Bronchial epithelial cell (primary cell): ENCODE data around the gene BOLA3. TPM values are rescaled to one million over a fixed set of nuclear protein-coding genes. Genes with fewer than 3 reads are reported as not detected.
A peak's percentile ranks its signal among the peaks of the same experiment; 100 is the strongest.

Experiments used
- DNase-seq: peaks from one replicate; pipeline ENCODE4 v3.0.0-alpha.2; 2010; ENCODE audit warnings: low read depth
- FAIRE-seq: peaks from 2 replicates; lab custom pipeline; 2011; peaks lifted over from hg19 to GRCh38; lab: Jason Lieb, UNC
- H3K27me3 ChIP-seq: 2 replicates; pipeline ENCODE4 v1.5.1; 2011; ENCODE audit warnings: low read length; ENCODE audit not compliant: control insufficient read depth, insufficient read depth
- H3K36me3 ChIP-seq: 2 replicates; pipeline ENCODE4 v1.5.1; 2011; ENCODE audit warnings: low read length; ENCODE audit not compliant: control insufficient read depth, insufficient read depth
- H3K4me3 ChIP-seq: 2 replicates; pipeline ENCODE4 v1.5.1; 2011; ENCODE audit warnings: mild to moderate bottlenecking, low read depth, low read length, control low read depth
- total RNA-seq: library from RNA; depleted of rRNA; stranded (reverse); fragments of >200 nt; gene quantifications from 2 replicates; pipeline ENCODE4 v1.2.1, GENCODE V29; 2014
- TF ChIP-seq, protein P1 (sequence below): IDR thresholded peaks from 2 replicates; pipeline ENCODE4 v1.5.1; 2011; ENCODE audit warnings: mild to moderate bottlenecking, moderate library complexity, low read length, control low read depth, inconsistent platforms; ENCODE audit not compliant: insufficient read depth, severe bottlenecking

Gene BOLA3, protein sequence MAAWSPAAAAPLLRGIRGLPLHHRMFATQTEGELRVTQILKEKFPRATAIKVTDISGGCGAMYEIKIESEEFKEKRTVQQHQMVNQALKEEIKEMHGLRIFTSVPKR
- 31.1 and 52.7 TPM in 2 replicates for total RNA-seq

DNA sequence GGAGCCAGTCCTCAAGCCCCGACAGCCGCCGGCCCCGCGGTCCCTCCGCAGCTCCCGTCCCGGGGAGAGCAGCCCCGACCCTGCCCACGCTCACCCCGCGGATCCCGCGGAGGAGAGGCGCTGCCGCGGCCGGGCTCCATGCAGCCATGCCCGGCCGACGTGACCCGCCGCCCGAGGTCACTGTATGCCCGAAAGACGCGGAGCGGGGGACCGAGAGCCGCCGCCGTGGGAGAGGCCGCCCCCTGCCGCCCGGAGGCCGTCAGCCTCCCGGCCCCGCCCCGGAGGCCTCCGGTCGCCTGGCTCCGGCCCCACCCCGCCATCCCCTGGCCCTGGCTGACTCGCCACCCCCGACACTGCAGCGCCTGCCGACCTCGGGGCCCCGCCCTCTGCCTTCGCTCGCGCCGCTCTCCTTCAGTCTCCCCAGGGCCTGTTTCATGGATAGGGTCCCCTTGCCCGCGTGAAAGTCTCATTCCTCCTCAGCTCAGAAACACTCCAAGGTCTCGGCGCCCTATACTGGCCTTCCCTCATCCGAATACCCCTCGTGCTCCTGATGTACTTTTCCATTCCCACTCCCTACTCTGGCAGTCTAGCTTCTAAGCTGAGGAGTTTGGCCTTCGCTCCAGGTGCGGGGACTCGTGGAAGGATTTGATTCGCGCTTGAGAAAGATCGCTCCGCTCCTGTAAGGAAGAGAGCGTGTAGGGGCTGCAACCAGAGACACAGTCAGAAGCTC is at the start of gene BOLA3:
TSS of gene BOLA3 (minus strand) at position 186 of the 730 bp plus-strand sequence. CDS start at position 148, 38 bp downstream.
- no peaks in the 10 kb centered on the region for H3K27me3 ChIP-seq
- TF ChIP-seq, protein P1, sequence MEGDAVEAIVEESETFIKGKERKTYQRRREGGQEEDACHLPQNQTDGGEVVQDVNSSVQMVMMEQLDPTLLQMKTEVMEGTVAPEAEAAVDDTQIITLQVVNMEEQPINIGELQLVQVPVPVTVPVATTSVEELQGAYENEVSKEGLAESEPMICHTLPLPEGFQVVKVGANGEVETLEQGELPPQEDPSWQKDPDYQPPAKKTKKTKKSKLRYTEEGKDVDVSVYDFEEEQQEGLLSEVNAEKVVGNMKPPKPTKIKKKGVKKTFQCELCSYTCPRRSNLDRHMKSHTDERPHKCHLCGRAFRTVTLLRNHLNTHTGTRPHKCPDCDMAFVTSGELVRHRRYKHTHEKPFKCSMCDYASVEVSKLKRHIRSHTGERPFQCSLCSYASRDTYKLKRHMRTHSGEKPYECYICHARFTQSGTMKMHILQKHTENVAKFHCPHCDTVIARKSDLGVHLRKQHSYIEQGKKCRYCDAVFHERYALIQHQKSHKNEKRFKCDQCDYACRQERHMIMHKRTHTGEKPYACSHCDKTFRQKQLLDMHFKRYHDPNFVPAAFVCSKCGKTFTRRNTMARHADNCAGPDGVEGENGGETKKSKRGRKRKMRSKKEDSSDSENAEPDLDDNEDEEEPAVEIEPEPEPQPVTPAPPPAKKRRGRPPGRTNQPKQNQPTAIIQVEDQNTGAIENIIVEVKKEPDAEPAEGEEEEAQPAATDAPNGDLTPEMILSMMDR, result peak; percentile 63
- peak within 1 kb of the TSS; percentile 78 for H3K4me3 ChIP-seq
- DNase-seq (peak; percentile 53), FAIRE-seq (no peak)
- H3K36me3 ChIP-seq, result peaks cover 7% of the 10 kb centered on the region

DNA sequence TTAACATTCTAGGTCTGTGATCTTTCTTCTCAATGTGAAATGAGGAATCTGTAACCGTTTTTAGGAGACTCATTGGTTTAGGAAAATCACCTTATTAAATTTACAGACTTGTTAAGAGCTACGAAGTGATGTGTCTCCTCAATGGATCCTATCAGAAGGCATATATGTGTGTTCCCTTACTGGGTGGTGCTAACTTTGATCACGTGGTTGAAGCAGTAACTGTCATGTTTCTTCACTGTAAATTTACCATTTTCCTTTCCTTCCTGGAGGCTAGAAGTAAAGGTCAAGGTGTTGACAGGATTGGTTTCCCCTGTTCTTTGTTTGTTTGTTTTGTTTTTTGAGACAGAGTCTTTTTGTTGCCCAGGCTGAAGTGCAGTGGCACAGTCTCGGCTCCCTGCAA is 49.3 kb upstream of the BOLA3 start:
- Histone ChIP-seq H3K36me3 (no peaks in the 10 kb centered on the region), H3K27me3 (no peaks in the 10 kb centered on the region), H3K4me3 (no peak overlapping the region)
- TF ChIP-seq, protein P1, result no peak
- no peak for DNase-seq
- FAIRE-seq, result no peak

DNA sequence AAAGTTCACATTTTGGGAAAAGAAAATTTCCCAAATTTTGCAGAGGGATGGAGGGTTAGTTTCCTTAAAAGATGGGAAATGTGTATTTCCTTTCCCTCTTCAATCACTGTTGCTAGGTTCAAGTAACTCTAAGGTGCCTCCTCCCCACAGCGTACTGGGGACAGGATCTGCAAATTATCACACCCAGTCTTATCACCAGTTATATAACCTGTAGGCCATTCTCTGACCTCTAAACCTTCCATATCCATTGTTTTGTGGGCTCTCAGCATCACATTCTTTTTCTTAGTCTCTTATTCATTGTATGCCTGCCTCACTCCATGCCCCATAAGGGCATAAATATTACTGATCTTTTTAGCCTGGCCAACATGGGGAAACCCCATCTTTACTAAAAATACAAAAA is 47.1 kb upstream of the BOLA3 start:
- Histone ChIP-seq H3K4me3 (no peak overlapping the region), H3K27me3 (no peaks in the 10 kb centered on the region), H3K36me3 (no peaks in the 10 kb centered on the region)
- TF ChIP-seq, protein P1, result no peak
- DNase-seq (no peak), FAIRE-seq (no peak)

DNA sequence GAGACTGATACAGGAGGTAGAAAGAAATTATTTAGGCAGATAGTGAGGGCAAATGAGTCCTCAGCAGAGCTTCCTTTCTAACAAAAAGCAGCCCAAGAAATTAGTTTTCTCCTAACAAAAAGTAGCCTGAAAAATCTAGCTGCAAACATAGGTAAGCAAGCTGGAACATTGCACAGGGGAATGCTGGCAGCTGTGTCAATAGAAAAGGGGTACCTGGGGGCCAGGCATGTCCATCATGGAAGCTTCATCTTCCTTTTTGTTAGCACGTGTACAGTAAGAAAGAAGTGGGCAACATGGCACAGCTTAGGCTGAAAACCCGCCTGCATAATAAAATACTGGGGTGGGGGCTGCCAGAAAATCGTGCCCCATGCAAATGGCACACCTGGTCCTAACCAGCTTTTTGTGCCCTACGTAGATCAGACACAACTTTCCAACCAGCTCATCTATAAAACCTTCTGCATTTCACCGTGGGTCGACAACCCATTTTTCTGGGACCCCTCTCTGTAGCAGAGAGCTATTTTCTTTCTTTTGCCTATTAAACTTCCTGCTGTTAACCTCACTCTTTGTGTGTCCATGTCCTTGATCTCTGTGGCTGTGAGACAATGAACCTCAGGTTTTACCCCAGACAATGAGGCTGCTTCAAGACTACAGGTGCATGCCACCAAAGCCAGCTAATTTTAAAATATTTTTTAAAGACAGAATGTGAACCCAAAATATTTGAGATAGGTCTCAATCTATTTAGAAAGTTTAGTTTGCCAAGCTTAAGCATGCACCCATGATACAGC is 44.1 kb upstream of the BOLA3 start:
- TF ChIP-seq, protein P1, result no peak
- Histone ChIP-seq H3K4me3 (no peak overlapping the region), H3K36me3 (no peaks in the 10 kb centered on the region), H3K27me3 (no peaks in the 10 kb centered on the region)
- FAIRE-seq, result no peak
- DNase-seq, result no peak

DNA sequence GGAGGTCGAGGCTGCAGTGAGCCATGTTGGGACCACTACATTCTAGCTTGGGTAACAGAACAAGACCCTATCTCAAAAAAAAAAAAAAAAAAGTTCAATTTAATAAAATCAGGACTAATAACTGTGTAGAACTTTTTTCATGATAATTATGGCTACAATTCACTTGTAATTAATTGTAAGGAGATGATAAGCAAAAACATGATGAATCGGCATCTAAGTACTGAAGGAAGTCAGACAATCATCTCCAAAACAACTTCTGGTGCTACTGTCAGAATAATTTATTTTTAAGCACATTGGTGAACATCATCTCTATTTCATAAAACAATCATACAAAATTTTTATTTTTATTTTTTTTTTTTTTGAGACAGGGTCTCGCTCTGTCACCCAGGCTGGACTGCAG is 41.0 kb upstream of the BOLA3 start:
- no peak for DNase-seq
- no peak overlapping the region for H3K4me3 ChIP-seq
- TF ChIP-seq, protein P1, result no peak
- FAIRE-seq, result no peak
- no peaks in the 10 kb centered on the region for H3K36me3 ChIP-seq
- no peaks in the 10 kb centered on the region for H3K27me3 ChIP-seq
